ENCODE data around the gene SLC12A7. TPM values are rescaled to one million over a fixed set of nuclear protein-coding genes. Genes with fewer than 3 reads are reported as not detected.

SLC12A7 gene
- total RNA-seq, 4 donors from 2014 or later = 18.8 to 28.7 (median 24.5) TPM

- Histone ChIP-seq H3K36me3 (no peaks in the 10 kb centered on the region), H3K9me3 (no peaks in the 10 kb centered on the region), H3K4me3 (no peak overlapping the region), H3K4me1 (peaks cover 0 to 31% (median 9%) of the 10 kb centered on the region in 3 donors), H3K27ac (peak overlapping the region in 2 of 4 donors; percentile 38 to 55), H3K27me3 (no peaks in the 10 kb centered on the region)
- TF ChIP-seq CTCF (IDR thresholded peaks at IDR 0.05) (no peak), POLR2A (IDR thresholded peaks at IDR 0.05) (no peak), POLR2AphosphoS5 (IDR thresholded peaks at IDR 0.05) (no peak), EP300 (IDR thresholded peaks at IDR 0.05) (no peak)
- ATAC-seq = peak; percentile 68
- WGBS, 2 donors (ENCODE audit: low coverage in 1 of 2) = 20% methylated on average over 2 of the region's 15 CpGs; no CpG with 5 or more reads in 1 of the 2 donors
Observed at GRCh38 chr5:1118738-1119137, 6.9 kb upstream of the SLC12A7 start.

- H3K9me3 ChIP-seq = no peaks in the 10 kb centered on the region
- H3K27ac ChIP-seq = peak overlapping the region in 2 of 4 donors; percentile 38 to 55
- TF ChIP-seq POLR2AphosphoS5 (IDR thresholded peaks at IDR 0.05) (no peak), EP300 (IDR thresholded peaks at IDR 0.05) (no peak), POLR2A (IDR thresholded peaks at IDR 0.05) (no peak), CTCF (IDR thresholded peaks at IDR 0.05) (no peak)
- WGBS, 2 donors (ENCODE audit: low coverage in 1 of 2) = 23 to 56% methylated on average over 4 to 14 of the region's 16 CpGs
- no peaks in the 10 kb centered on the region for H3K27me3 ChIP-seq
- no peaks in the 10 kb centered on the region for H3K36me3 ChIP-seq
- peak; percentile 40 for ATAC-seq
- peaks cover 0 to 26% (median 9%) of the 10 kb centered on the region in 3 donors for H3K4me1 ChIP-seq
- no peak overlapping the region for H3K4me3 ChIP-seq
Observed at GRCh38 chr5:1118231-1118698, 6.4 kb upstream of the SLC12A7 start.

GRCh38 chr5:1116977-1117376 lies 5.1 kb upstream of the SLC12A7 start:
- H3K9me3 ChIP-seq = no peaks in the 10 kb centered on the region
- H3K36me3 ChIP-seq = no peaks in the 10 kb centered on the region
- WGBS, 2 donors (ENCODE audit: low coverage in 1 of 2) = 100% methylated on average over 2 to 8 of the region's 15 CpGs
- H3K27ac ChIP-seq = no peak overlapping the region
- TF ChIP-seq POLR2AphosphoS5 (IDR thresholded peaks at IDR 0.05) (no peak), CTCF (IDR thresholded peaks at IDR 0.05) (no peak), EP300 (IDR thresholded peaks at IDR 0.05) (no peak), POLR2A (IDR thresholded peaks at IDR 0.05) (no peak)
- peaks cover 0 to 31% (median 9%) of the 10 kb centered on the region in 3 donors for H3K4me1 ChIP-seq
- no peak overlapping the region for H3K4me3 ChIP-seq
- H3K27me3 ChIP-seq = no peaks in the 10 kb centered on the region
- ATAC-seq = no peak

- Histone ChIP-seq H3K4me3 (no peak overlapping the region), H3K27ac (no peak overlapping the region), H3K4me1 (peaks cover 0 to 32% (median 9%) of the 10 kb centered on the region in 3 donors), H3K36me3 (no peaks in the 10 kb centered on the region), H3K9me3 (no peaks in the 10 kb centered on the region), H3K27me3 (no peaks in the 10 kb centered on the region)
- no peak for TF ChIP-seq EP300 (IDR thresholded peaks at IDR 0.05)
- ATAC-seq = no peak
- WGBS, 2 donors (ENCODE audit: low coverage in 1 of 2) = 60 to 100% methylated on average over 1 to 2 of the region's 19 CpGs
Observed at GRCh38 chr5:1116109-1116740, 4.4 kb upstream of the SLC12A7 start.

GRCh38 chr5:1115123-1115815 lies 3.4 kb upstream of the SLC12A7 start:
- WGBS, 2 donors (ENCODE audit: low coverage in 1 of 2) = 87 to 93% methylated on average over 3 of the region's 23 CpGs
- no peak overlapping the region for H3K4me3 ChIP-seq
- TF ChIP-seq CTCF (IDR thresholded peaks at IDR 0.05) = no peak
- TF ChIP-seq POLR2AphosphoS5 (IDR thresholded peaks at IDR 0.05) = no peak
- no peak for TF ChIP-seq EP300 (IDR thresholded peaks at IDR 0.05)
- TF ChIP-seq POLR2A (IDR thresholded peaks at IDR 0.05) = no peak

More at GRCh38 chr5:1115123-1115815, 3.4 kb upstream of the SLC12A7 start:
- Histone ChIP-seq H3K27me3 (no peaks in the 10 kb centered on the region), H3K27ac (no peak overlapping the region), H3K9me3 (no peaks in the 10 kb centered on the region), H3K36me3 (no peaks in the 10 kb centered on the region), H3K4me1 (peaks cover 0 to 39% (median 10%) of the 10 kb centered on the region in 3 donors)
- ATAC-seq = no peak
